B cell (primary cell): Measurements from ENCODE around the gene FRMD4B.

Source experiments
- CTCF ChIP-seq: fragments of 200-600 bp; IDR thresholded peaks from one replicate; pipeline ENCODE4 v1.8.0; 2022; ENCODE audit warnings: antibody characterized with exemption, mild to moderate bottlenecking
- EZH2 ChIP-seq: IDR thresholded peaks from 2 replicates; pipeline ENCODE4 v1.6.1; 2012; ENCODE audit warnings: borderline replicate concordance, low read depth, mild to moderate bottlenecking, moderate library complexity, low read length; ENCODE audit not compliant: insufficient read depth, poor library complexity, severe bottlenecking

- TF ChIP-seq EZH2 (no peak), CTCF (no peak)
Measured at GRCh38 chr3:69189487-69189886, 196.4 kb downstream of the FRMD4B start.
